OCI-LY7 (cell line): ENCODE measurements around the gene COPA.

Experiments
- EZH2phosphoT487 ChIP-seq: fragments of 200-600 bp; sonication (generic); IDR thresholded peaks from 2 replicates; pipeline ENCODE4 v1.6.1; 2018; ENCODE audit warnings: low read depth, borderline replicate concordance, mild to moderate bottlenecking, mixed run types, antibody characterized with exemption, low read length, moderate library complexity, mixed read lengths
- TF ChIP-seq, protein P1 (sequence below): fragments of 200-600 bp; sonication (generic); conservative IDR thresholded peaks from 2 replicates; pipeline ENCODE4 v1.5.1; 2014; ENCODE audit warnings: mild to moderate bottlenecking, antibody characterized with exemption, low read length, moderate library complexity, mixed read lengths

DNA sequence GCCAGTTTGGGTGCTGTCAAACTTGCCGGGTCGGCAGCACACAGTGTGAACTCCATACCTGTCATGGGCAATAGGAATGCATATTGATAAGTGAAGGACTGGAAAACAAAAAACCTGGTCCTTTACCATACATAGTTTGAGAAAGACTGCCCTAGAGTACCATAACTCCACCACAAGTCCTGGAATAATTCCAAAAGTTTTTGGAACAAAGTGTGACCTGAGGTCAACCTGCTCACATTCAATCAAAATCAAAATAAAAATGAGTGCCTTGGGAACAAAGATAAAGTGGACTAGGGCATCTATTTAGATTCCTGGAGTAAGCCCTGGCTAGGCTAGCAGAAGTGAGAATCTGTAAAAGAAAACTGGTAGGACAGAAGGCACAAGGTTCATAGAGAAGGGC lies 65.7 kb downstream of the COPA start:
- TF ChIP-seq, protein P1, sequence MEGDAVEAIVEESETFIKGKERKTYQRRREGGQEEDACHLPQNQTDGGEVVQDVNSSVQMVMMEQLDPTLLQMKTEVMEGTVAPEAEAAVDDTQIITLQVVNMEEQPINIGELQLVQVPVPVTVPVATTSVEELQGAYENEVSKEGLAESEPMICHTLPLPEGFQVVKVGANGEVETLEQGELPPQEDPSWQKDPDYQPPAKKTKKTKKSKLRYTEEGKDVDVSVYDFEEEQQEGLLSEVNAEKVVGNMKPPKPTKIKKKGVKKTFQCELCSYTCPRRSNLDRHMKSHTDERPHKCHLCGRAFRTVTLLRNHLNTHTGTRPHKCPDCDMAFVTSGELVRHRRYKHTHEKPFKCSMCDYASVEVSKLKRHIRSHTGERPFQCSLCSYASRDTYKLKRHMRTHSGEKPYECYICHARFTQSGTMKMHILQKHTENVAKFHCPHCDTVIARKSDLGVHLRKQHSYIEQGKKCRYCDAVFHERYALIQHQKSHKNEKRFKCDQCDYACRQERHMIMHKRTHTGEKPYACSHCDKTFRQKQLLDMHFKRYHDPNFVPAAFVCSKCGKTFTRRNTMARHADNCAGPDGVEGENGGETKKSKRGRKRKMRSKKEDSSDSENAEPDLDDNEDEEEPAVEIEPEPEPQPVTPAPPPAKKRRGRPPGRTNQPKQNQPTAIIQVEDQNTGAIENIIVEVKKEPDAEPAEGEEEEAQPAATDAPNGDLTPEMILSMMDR: no peak
- TF ChIP-seq EZH2phosphoT487: no peak
